Esophagus muscularis mucosa (tissue), 3 donors: ENCODE results near the gene NSMF.

Experiments used
- CTCF ChIP-seq, 3 experiments: fragments of 200-600 bp in 2 of 3; fragments of 450-650 bp in 1 of 3; sonication (generic) in 2 of 3; IDR thresholded peaks; one replicate each; pipeline ENCODE4 v1.5.1; 2017 to 2019; ENCODE audit warnings: antibody characterized with exemption in 3 of 3, mild to moderate bottlenecking in 2 of 3, moderate library complexity in 1 of 3
- EP300 ChIP-seq: sonication (generic); formaldehyde crosslinking; IDR thresholded peaks from one replicate; pipeline ENCODE4 v1.6.1; 2017; ENCODE audit warnings: antibody characterized with exemption

- TF ChIP-seq CTCF (IDR thresholded peaks at IDR 0.05): no peak
- TF ChIP-seq EP300: no peak
These were observed 35.6 kb upstream of the NSMF start for GRCh38 chr9:137494550-137495351.
